HG03025 (cell line): ENCODE data around the gene FRA10AC1.

Experiments used
- ATAC-seq: cut with Tn5 transposase; IDR thresholded peaks from one replicate; pipeline ENCODE4 v1.9.1; 2021; ENCODE audit warnings: mild to moderate bottlenecking, moderate library complexity; ENCODE audit not compliant: unreplicated experiment, low FRiP score

Gene FRA10AC1

GRCh38 chr10:93702210-93703001 lies at the start of gene FRA10AC1:
Gene FRA10AC1, minus strand, starts transcription at chr10:93702592. Its CDS starts 2,486 bp downstream, at chr10:93700106.
- ATAC-seq, result peak; percentile 86

- ATAC-seq, result no peak
Observed at GRCh38 chr10:93751832-93752231, 49.4 kb upstream of the FRA10AC1 start.

- no peak for ATAC-seq
Observed at GRCh38 chr10:93751124-93751523, 48.7 kb upstream of the FRA10AC1 start.

GRCh38 chr10:93749218-93749799 lies 46.9 kb upstream of the FRA10AC1 start:
- ATAC-seq, result no peak

GRCh38 chr10:93746844-93747284 lies 44.5 kb upstream of the FRA10AC1 start:
- ATAC-seq, result no peak

GRCh38 chr10:93745408-93746065 lies 43.1 kb upstream of the FRA10AC1 start:
- no peak for ATAC-seq

GRCh38 chr10:93742633-93743349 lies 40.4 kb upstream of the FRA10AC1 start:
- peak; percentile 86 for ATAC-seq

GRCh38 chr10:93741367-93741766 lies 39.0 kb upstream of the FRA10AC1 start:
- no peak for ATAC-seq

- ATAC-seq, result no peak
Observed at GRCh38 chr10:93726024-93726423, 23.6 kb upstream of the FRA10AC1 start.

GRCh38 chr10:93723153-93723552 lies 20.8 kb upstream of the FRA10AC1 start:
- ATAC-seq, result no peak

GRCh38 chr10:93722550-93722949 lies 20.2 kb upstream of the FRA10AC1 start:
- no peak for ATAC-seq

GRCh38 chr10:93719901-93720300 lies 17.5 kb upstream of the FRA10AC1 start:
- no peak for ATAC-seq

GRCh38 chr10:93718937-93719725 lies 16.7 kb upstream of the FRA10AC1 start:
- no peak for ATAC-seq

GRCh38 chr10:93716766-93717165 lies 14.4 kb upstream of the FRA10AC1 start:
- no peak for ATAC-seq

- peak; percentile 83 for ATAC-seq
Observed at GRCh38 chr10:93715345-93715744, 13.0 kb upstream of the FRA10AC1 start.

GRCh38 chr10:93712593-93712992 lies 10.2 kb upstream of the FRA10AC1 start:
- ATAC-seq, result no peak

GRCh38 chr10:93711891-93712290 lies 9.5 kb upstream of the FRA10AC1 start:
- ATAC-seq, result no peak

- ATAC-seq, result no peak
Observed at GRCh38 chr10:93710333-93710909, 8.0 kb upstream of the FRA10AC1 start.

GRCh38 chr10:93707623-93708022 lies 5.2 kb upstream of the FRA10AC1 start:
- ATAC-seq, result no peak

- ATAC-seq, result no peak
Observed at GRCh38 chr10:93704451-93704850, 2.1 kb upstream of the FRA10AC1 start.
